GM19324 (cell line): ENCODE measurements around the gene FBXW7.
"Not testable (repeated sequence)": the region's sequence is repeated elsewhere in the genome, so short reads cannot be mapped to it uniquely, and the experiment has no call there.

Source experiments
- ATAC-seq: cut with Tn5 transposase; IDR thresholded peaks from one replicate; pipeline ENCODE4 v1.9.1; 2021; ENCODE audit warnings: mild to moderate bottlenecking, moderate library complexity; ENCODE audit not compliant: unreplicated experiment, low FRiP score

FBXW7 gene

DNA sequence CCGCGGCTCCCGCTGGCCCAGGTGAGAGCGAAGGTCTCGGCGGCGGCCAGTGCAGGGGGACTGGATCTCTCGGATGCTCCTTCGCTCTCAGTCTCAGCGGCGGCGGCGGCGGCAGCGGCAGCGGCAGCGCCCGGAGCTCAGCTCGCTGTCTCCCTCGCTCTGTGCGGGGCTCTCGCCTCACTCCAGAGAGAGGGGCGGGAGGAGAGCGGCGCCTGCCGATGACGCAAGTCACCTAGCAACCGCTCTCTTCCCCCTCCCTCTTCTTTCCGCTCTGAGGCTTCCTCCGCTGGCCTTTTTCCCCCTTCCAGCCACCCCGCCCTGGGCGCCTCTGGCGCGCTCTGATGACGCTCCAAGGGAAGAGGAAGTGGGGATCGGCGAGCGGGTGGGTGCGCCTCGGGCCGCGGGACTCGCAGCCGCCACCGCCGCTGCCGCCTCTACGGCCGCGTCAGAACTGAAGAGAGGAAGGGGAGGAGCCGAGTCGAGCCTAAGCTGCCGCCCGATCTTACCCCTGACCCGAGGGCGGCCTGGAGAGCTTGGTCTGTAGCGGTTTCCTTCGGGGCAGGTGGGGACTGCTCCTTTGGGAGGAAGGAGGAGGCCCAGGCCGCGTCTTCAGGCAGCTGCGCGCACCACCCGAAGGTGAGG, at the start of gene FBXW7:
Gene FBXW7 (minus strand): TSS at position 190 of the 642 bp plus-strand sequence. CDS start 124,289 bp downstream, outside the sequence.
- peak; percentile 87 for ATAC-seq

DNA sequence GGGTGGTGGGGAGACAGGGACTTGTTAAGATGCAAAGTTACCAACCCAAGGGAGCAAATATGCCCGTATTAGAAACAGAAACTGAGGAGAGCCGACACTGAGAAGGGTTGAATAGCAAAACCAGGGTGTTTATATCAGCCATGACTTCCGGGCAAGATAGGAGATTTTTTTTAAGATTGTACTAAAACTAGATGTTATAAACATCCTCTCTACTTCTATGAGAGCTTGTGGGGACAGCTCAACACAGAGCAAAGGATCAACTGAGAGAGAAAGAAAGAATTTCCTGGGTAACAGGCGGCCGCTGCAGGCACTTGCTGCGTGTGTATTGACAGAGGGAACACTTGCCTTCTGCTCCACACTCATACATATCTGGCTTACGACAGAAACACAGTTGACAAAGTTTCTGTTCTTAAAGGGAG, 49.1 kb upstream of the FBXW7 start:
- ATAC-seq: peak; percentile 74

DNA sequence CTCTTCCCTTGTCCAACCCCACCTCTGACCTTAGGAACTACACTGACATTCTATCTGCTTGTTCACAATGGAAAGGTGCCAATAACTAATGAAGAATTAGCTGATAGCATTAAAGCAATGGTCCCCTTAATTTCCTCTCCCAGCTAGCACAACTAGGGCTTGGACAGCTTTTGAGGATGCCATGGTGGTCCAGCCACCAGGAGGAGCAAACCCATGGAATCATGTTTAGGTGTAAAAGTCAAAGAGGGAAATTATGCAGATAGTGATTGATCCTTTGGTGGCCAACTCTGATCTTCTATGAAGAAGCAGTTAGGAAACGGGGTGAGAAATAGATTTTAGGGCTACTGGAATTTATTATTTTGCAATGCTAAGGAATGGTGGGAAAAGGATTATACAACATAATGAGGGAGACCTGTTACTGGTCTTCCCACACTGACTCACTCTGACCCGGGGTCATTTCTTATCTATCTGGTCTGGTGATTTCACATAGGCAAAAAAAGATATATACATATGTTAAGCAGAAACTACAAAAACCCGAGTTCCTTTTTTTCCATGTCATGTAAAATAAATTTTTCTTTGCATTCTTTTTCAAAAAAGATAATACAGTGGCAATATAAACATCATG, 45.8 kb upstream of the FBXW7 start:
- no peak for ATAC-seq

DNA sequence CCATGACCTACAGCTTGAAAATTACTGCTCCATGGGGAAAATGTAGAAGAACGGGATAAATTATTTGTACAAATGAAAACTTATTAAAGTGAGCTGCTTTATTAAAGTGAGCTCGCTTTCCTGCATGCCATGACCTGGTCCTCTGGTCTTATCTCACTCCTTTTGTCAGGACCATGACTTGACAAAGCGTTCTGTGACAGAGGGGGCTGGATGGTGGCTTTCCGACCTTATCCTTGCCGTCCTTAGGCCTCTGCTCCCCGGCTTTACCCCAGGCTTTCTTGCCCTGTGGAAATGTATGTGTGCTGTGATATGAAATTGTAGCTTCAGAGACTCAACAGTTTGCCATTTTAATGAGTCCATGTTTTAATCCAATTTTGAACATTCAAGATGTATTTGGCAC, 44.0 kb upstream of the FBXW7 start:
- no peak for ATAC-seq

DNA sequence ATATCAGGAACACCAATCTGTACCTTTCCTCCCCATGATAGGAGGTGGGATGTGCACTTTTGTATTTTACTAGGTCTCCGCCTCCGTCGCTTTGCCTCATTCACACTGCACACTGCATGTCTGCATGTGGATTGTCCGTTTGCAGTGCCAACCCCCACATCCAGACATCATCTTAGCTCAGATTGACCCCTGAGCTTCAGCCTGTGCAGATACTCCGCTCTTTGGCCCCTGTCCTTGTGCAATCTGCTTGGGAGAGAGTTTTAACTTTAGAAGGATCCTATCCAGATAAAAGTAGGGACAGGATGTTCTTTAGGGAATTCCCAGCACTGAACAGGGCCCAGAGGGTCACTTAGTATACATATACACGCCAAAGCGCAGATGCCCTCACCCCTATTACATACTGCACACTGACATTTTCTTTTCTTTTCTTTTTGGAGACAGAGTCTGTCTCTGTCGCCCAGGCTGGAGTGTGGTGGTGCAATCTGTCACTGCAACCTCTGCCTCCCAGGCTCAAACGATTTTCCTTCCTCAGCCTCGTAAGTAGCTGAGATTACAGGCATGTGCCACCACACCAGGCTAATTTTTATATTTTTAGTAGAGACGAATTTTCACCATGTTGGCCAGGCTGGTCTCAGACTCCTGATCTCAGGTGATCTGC, 43.3 kb upstream of the FBXW7 start:
- ATAC-seq: no peak

GRCh38 chr4:152578670-152579069, 42.8 kb upstream of the FBXW7 start:
- ATAC-seq: no peak

- no peak for ATAC-seq
These were observed 42.0 kb upstream of the FBXW7 start for GRCh38 chr4:152577708-152578396.

GRCh38 chr4:152575533-152575932, 39.6 kb upstream of the FBXW7 start:
- ATAC-seq: no peak

DNA sequence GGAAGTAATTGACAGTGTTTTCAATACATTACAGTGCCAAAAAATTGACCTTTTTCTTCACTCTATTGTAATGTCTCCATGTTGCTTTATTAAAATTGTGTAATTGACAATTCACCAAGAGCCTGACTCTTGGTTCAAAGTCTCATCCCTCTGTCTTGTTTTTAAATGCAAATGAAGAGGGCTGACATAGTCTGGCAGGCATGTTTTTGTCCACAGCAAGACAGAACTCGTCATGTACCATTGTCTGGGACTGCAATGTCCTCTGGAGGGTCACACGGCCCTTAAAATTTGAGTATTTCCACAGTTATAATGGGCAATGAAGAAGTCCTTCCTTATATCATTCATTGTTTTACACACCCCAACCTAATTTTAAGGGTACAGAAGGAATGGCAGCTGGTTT, 38.0 kb upstream of the FBXW7 start:
- ATAC-seq: no peak

GRCh38 chr4:152572417-152573086, 36.7 kb upstream of the FBXW7 start:
- ATAC-seq: no peak

- ATAC-seq: no peak
These were observed 35.9 kb upstream of the FBXW7 start for GRCh38 chr4:152571770-152572169.

DNA sequence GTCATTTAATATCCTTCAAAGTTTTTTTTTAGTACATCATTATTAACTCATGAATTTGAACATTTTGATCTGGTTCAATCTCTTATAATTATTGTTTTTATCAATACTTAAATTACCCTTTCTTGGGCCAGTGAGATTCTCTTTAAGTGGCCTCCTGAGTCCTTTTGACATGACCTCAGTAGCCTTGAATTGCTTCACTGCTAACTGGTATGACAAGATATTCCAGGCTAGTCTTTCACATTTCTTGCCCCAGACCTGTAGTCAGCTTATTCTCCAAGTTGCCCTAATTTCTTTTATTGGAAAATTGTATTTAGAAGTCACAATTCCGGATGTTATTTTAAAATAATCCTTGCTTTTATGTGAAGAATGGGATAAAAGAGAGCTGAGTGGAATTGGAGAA, 35.4 kb upstream of the FBXW7 start:
- no peak for ATAC-seq

DNA sequence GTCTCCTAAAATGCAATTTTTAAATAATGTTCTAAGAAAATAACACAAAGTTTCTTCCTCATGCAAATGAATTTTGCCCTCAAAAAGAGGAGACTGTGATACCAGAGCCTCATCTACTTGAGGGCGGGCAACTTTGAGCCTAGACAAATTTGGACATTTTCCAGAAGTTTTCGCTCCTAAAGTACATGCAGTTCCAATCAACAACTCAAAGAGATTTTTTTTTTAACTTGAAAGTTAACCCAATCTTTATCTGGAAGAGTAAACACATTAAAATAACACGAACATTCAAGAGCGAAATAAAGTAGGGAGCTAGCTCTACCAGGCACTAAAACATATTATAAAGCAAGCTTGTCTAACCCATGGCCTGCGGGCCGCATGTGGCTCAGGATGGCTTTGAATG, 29.4 kb upstream of the FBXW7 start:
- no peak for ATAC-seq

GRCh38 chr4:152564336-152564735, 28.4 kb upstream of the FBXW7 start:
- no peak for ATAC-seq

GRCh38 chr4:152563209-152563608, 27.3 kb upstream of the FBXW7 start:
- no peak for ATAC-seq

DNA sequence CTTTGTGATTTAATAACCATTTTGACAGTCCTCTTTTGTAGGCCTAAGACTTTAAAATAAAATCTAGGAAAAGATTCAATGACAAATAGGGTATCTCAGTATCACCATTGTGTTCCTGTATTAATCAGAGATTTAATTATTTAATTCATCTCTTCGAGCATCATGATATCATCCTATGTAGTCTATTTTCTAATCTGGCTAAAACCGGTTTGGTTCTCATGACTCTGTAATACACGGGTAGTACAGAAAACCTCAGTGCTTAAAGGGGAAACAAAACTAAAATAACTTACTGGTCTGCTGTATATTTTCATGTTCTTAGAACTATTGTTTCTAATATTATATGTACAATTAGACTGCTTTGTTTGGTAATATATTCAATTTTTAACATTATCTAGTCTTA, 23.7 kb upstream of the FBXW7 start:
- ATAC-seq: no peak

- no peak for ATAC-seq
These were observed 22.5 kb upstream of the FBXW7 start for GRCh38 chr4:152558396-152558795.

DNA sequence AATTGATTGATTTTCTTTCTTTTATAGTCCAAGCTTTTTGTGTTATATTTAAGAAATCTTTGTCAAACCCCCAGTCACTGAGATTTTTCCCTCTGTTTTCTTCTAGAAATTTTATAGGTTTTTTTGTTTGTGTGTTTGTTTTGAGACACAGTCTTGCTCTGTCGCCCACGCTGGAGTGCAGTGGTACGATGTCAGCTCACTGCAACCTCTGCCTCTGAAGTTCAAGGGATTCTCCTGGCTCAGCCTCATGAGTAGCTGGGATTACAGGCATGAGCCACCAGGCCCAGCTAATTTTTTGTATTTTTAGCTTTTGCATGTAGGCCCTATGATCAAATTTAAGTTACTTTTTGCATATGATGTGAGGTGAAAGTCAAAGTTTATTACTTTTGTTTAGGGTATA, 20.9 kb upstream of the FBXW7 start:
- no peak for ATAC-seq

GRCh38 chr4:152556283-152556682, 20.4 kb upstream of the FBXW7 start:
- no peak for ATAC-seq

DNA sequence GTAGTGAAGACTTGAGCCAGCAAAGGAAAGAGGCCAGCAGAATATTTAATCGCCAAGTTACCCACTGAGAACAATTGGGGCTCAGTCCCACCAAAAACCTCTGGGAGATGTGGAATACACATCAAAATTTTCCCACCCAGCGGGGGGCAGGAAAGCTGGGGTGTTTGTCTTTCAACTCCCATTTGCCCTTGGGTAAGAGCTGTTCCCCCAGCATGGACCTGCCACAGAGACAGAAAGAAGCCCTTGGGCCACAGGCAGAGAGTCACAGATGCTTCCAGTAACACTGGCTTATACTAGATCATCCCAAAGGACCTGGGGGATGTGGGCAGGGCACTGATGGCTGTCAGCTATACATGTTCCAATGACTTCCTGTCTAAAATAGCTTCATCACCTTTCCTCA, 18.9 kb upstream of the FBXW7 start:
- ATAC-seq: no peak

DNA sequence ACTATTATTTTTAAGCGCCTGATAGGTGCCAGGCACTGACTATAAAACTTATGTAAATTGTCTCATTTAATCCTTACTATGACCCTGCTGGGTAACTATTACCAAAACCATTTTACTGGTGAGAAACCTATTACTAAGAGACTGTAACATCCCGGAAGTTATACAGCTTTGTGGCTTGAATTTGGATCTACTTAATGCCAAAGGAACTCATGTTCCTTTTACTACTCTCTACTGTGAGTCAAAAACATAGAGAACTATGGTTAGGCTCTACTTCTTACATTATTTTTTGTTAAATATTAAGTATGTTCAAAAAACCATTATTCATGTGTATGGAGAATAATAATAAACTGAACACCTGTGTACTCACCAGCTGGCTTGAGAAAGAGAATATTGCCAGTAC, 14.8 kb upstream of the FBXW7 start:
- ATAC-seq: not testable (repeated sequence)
